ENCODE data around the gene UGT1A6. TPM values are rescaled to one million over a fixed set of nuclear protein-coding genes. Genes with fewer than 3 reads are reported as not detected.
A peak's percentile ranks its signal among the peaks of the same experiment; 100 is the strongest.

The UGT1A6 gene
- total and polyA plus RNA-seq, 2 of the 13 experiments (the other 11 are each of a cell fraction or from before 2014, with no cell fraction given) = 0.25 TPM; not detected in 1

DNA sequence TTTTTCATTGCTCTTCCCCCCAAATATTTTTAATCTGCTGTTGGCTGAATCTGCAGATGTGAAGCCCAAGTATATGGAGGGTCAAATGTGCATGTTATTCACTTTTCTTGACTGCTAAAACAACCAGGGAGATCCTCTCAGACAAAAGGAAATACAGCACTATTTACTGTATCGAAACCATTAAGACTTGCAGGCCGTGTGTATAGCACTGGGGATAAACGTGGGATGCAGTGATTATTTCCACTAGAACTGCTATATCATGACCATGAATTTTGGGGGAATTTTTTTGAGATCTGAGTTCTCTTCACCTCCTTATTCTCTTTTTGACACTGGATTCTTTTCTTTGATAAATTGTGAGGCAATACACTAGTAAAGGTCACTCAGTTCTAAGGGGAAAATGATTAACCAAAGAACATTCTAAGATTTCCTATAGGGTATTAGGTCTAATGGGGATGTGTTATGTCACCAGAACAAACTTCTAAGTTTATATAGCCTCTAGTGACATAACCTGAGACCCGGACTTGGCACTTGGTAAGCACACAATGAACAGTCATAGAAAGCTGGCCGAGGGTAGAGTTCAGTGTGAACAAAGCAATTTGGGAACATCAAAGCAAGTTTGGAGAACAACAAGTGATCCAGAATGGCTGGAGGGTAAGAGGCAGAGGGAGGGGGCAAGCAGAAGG, 52.5 kb downstream of the UGT1A6 start (continued):
- TF ChIP-seq USF2 (IDR thresholded peaks at IDR 0.05; ENCODE audit: low read depth, low read length) (no peak), USF2 (CRISPR knock-in tag; IDR thresholded peaks at IDR 0.05; ENCODE audit: borderline replicate concordance) (peak; percentile 41; the same call in 1 of the 2 replicates), ZNF292 (CRISPR knock-in tag; IDR thresholded peaks at IDR 0.05; ENCODE audit: borderline replicate concordance, low read depth) (peak; percentile 61; the same call in 1 of the 2 replicates), ZKSCAN8 (CRISPR knock-in tag; IDR thresholded peaks at IDR 0.05; ENCODE audit: borderline replicate concordance) (peak; percentile 85), YEATS2 (CRISPR knock-in tag; IDR thresholded peaks at IDR 0.05; ENCODE audit: borderline replicate concordance) (peak; percentile 66; the same call in 1 of the 2 replicates), ELF1 (CRISPR knock-in tag; IDR thresholded peaks at IDR 0.05) (peak; percentile 50), ELK4 (CRISPR knock-in tag; IDR thresholded peaks at IDR 0.05; ENCODE audit: borderline replicate concordance) (no peak), ZHX1 (CRISPR knock-in tag; IDR thresholded peaks at IDR 0.05; ENCODE audit: low read depth) (no peak), KLF9 (CRISPR knock-in tag; IDR thresholded peaks at IDR 0.05; ENCODE audit: low read depth) (peak; percentile 47; the same call in 1 of the 2 replicates), ERF (CRISPR knock-in tag; IDR thresholded peaks at IDR 0.05) (peak; percentile 98), ZNF616 (CRISPR knock-in tag; IDR thresholded peaks at IDR 0.05; ENCODE audit: low read depth) (no peak)
- TF ChIP-seq, protein P1, sequence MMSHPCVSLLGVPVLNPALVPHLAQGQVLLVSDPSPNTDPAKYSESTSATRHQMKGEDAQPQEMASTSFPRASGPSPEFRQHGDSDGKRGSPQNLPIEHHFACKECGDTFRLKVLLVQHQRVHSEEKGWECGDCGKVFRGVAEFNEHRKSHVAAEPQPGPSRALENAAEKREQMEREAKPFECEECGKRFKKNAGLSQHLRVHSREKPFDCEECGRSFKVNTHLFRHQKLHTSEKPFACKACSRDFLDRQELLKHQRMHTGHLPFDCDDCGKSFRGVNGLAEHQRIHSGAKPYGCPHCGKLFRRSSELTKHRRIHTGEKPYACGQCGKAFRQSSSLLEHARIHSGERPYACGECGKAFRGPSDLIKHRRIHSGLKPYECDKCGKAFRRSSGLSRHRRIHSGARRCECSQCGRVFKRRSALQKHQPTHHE (CRISPR knock-in tag; IDR thresholded peaks at IDR 0.05; ENCODE audit: borderline replicate concordance) = peak; percentile 67; the same call in 1 of the 2 replicates
- TF ChIP-seq, protein P2, sequence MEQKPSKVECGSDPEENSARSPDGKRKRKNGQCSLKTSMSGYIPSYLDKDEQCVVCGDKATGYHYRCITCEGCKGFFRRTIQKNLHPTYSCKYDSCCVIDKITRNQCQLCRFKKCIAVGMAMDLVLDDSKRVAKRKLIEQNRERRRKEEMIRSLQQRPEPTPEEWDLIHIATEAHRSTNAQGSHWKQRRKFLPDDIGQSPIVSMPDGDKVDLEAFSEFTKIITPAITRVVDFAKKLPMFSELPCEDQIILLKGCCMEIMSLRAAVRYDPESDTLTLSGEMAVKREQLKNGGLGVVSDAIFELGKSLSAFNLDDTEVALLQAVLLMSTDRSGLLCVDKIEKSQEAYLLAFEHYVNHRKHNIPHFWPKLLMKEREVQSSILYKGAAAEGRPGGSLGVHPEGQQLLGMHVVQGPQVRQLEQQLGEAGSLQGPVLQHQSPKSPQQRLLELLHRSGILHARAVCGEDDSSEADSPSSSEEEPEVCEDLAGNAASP (CRISPR knock-in tag; IDR thresholded peaks at IDR 0.05; ENCODE audit: borderline replicate concordance) = peak; percentile 95; the same call in 1 of the 2 replicates
- TF ChIP-seq, protein P3, sequence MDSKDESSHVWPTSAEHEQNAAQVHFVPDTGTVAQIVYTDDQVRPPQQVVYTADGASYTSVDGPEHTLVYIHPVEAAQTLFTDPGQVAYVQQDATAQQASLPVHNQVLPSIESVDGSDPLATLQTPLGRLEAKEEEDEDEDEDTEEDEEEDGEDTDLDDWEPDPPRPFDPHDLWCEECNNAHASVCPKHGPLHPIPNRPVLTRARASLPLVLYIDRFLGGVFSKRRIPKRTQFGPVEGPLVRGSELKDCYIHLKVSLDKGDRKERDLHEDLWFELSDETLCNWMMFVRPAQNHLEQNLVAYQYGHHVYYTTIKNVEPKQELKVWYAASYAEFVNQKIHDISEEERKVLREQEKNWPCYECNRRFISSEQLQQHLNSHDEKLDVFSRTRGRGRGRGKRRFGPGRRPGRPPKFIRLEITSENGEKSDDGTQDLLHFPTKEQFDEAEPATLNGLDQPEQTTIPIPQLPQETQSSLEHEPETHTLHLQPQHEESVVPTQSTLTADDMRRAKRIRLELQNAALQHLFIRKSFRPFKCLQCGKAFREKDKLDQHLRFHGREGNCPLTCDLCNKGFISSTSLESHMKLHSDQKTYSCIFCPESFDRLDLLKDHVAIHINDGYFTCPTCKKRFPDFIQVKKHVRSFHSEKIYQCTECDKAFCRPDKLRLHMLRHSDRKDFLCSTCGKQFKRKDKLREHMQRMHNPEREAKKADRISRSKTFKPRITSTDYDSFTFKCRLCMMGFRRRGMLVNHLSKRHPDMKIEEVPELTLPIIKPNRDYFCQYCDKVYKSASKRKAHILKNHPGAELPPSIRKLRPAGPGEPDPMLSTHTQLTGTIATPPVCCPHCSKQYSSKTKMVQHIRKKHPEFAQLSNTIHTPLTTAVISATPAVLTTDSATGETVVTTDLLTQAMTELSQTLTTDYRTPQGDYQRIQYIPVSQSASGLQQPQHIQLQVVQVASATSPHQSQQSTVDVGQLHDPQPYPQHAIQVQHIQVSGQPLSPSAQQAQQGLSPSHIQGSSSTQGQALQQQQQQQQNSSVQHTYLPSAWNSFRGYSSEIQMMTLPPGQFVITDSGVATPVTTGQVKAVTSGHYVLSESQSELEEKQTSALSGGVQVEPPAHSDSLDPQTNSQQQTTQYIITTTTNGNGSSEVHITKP (CRISPR knock-in tag; IDR thresholded peaks at IDR 0.05; ENCODE audit: low read depth) = 0 out of 2 replicates have a peak, but pooled peaks have one; percentile 42

Measured in HepG2 (cell line).